ENCODE results near the gene ICA1.
"Not testable (repeated sequence)": the region's sequence is repeated elsewhere in the genome, so short reads cannot be mapped to it uniquely, and the experiment has no call there.

DNA sequence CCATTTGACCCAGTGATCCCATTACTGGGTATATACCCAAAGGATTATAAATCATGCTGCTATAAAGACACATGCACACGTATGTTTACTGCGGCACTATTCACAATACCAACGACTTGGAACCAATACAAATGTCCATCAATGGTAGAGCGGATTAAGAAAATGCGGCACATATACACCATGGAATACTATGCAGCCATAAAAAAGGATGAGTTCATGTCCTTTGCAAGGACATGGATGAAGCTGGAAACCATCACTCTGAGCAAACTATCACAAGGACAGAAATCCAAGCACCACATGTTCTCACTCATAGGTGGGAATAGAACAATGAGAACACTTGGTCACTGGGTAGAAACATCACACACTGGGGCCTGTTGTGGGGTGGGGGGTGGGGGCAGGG, 16.9 kb downstream of the ICA1 start:
- TF ChIP-seq, protein P1, sequence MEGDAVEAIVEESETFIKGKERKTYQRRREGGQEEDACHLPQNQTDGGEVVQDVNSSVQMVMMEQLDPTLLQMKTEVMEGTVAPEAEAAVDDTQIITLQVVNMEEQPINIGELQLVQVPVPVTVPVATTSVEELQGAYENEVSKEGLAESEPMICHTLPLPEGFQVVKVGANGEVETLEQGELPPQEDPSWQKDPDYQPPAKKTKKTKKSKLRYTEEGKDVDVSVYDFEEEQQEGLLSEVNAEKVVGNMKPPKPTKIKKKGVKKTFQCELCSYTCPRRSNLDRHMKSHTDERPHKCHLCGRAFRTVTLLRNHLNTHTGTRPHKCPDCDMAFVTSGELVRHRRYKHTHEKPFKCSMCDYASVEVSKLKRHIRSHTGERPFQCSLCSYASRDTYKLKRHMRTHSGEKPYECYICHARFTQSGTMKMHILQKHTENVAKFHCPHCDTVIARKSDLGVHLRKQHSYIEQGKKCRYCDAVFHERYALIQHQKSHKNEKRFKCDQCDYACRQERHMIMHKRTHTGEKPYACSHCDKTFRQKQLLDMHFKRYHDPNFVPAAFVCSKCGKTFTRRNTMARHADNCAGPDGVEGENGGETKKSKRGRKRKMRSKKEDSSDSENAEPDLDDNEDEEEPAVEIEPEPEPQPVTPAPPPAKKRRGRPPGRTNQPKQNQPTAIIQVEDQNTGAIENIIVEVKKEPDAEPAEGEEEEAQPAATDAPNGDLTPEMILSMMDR (IDR thresholded peaks at IDR 0.05): not testable (repeated sequence)
- not testable (repeated sequence) for TF ChIP-seq POLR2AphosphoS5 (IDR thresholded peaks at IDR 0.05)

All from esophagus muscularis mucosa (tissue), 3 donors.